Skeletal muscle cell (primary cell): ENCODE measurements around the gene MMADHC.

Experiments used
- DNase-seq: peaks from one replicate; pipeline ENCODE4 v3.0.0-alpha.2; 2010; ENCODE audit warnings: low read depth
- H3K4me3 ChIP-seq: 2 replicates; pipeline ENCODE4 v1.5.1; 2011; ENCODE audit warnings: low read depth, mild to moderate bottlenecking, control low read depth, low read length, moderate library complexity

MMADHC gene

GRCh38 chr2:149561309-149561926 lies 26.2 kb downstream of the MMADHC start:
- no peak for DNase-seq
- no peak overlapping the region for H3K4me3 ChIP-seq

- no peak for DNase-seq
- H3K4me3 ChIP-seq: no peak overlapping the region
Observed at GRCh38 chr2:149559341-149560068, 28.1 kb downstream of the MMADHC start.

DNA sequence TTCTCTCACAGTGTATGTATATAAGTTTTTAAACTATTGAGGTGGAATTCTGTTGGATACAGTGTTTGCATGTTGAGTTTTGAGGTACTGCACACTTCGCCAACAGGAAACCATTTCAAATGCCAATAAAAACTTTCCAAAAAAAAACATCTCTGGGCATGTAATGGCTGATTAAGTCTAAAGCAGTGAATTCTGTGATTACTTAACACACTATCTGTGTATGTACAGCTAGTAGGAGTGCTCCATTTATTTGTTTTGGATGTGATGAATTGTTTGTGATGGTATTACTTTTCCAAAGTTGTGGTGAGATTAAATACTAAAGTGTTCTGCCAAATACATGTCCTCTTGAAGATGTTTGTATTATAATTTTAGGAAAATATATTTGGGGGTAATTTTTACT lies 31.1 kb downstream of the MMADHC start:
- DNase-seq: no peak
- H3K4me3 ChIP-seq: no peak overlapping the region

DNA sequence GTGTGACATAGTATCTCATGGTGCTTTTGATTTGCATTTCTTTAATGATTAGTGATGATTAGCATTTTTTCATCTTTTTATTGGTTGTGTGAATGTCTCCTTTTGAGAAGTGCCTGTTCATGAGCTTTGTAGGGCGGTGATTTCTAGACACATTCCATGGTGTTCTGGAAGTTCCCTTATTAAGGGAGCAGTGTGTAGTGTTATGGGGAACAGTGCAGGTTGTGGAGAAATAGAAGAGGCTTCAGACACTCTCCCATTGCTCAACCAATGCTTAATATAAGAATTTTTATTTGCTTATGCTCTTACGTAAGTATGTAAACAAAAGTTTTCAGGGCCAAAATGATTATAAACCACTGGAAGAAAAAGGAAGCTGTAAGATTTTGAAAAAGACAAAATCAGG lies 34.7 kb downstream of the MMADHC start:
- no peak overlapping the region for H3K4me3 ChIP-seq
- no peak for DNase-seq

GRCh38 chr2:149552226-149552625 lies 35.3 kb downstream of the MMADHC start:
- no peak for DNase-seq
- no peak overlapping the region for H3K4me3 ChIP-seq

DNA sequence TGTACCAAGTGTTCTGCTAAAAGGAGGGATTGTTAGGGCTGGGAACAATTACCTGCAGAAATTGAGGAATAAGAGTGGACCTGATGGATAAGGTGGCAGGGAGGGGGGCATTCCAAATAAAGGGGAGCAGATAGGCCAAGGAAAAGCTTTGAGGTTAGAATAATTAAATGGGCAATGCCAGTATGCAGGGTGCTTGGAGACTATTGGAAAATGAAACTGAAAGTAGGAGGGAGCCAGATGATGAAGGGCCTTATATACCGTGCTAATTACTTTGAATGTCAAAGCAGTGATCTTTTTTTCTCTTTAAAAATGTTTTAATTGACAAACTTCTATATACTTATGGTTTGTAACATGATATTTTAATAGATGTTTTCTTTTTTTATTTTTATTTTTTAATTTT lies 42.9 kb downstream of the MMADHC start:
- DNase-seq: no peak
- H3K4me3 ChIP-seq: no peak overlapping the region

DNA sequence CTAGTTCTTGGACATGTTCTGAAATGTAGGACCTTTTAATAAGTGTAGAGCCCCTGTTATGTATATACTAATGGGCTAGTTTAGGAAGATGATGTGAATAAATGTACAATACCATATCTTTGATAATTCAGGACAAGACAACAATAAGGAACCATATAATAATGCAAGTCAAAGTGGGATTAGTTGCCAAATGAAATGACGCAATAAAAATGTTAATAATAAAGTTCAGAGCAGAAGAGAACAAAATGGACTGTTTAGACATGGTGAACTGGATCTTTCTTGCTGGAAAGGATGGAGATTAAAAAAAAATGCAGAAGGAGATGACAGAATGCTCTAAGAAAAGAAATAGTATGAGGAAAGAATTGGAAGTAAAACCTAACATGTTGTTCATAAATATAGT lies 43.7 kb downstream of the MMADHC start:
- no peak overlapping the region for H3K4me3 ChIP-seq
- no peak for DNase-seq

DNA sequence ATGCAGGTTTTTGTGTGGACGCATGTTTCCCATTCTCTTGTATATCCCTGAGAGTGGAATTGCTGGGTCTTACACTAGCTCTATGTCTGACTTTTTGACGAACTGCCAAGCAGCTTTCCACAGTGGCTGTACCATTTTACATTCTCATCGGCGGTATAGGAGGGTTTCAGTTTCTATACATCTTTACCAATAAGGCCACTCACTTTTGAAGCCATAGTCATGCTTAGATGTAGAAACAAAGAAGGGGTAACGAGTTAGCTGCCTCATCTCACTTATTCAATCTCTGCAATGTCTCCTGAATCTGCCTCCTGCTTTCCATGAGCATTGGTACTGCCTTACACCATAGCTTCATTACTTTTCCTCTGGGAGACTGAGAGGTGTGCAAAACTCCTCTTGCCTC lies 47.4 kb downstream of the MMADHC start:
- H3K4me3 ChIP-seq: no peak overlapping the region
- DNase-seq: no peak

- no peak for DNase-seq
- H3K4me3 ChIP-seq: no peak overlapping the region
Observed at GRCh38 chr2:149538138-149538833, 49.3 kb downstream of the MMADHC start.

DNA sequence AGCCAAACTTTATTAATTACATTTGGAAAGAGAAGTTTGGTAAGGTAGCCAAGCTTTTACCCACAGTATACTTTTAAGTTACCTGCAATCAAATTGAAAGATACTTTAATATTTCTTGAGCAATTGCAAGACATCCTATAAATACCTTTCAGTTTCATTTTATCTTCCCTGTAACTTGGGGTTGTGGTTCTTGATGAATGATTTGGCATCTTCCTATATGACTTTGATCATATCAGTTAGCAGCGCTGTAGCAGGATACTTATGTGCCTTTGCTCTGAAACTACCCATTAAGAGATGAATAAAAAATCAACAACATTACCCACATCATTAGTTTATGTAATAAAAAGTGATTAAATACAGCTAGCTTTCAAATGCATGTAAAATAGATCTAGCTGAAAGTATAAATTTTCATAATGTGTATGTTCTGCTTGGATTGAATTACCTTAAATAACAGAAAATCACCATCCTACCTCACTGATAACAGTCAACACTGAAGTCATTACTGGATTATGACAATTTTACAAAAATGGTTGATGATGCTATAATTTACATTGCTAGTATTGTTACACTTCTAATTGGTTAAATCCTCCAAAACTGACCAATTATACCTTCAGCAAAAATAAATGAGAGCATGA lies 50.4 kb downstream of the MMADHC start:
- no peak for DNase-seq
- no peak overlapping the region for H3K4me3 ChIP-seq

GRCh38 chr2:149536649-149537048 lies 50.9 kb downstream of the MMADHC start:
- H3K4me3 ChIP-seq: no peak overlapping the region
- DNase-seq: no peak

DNA sequence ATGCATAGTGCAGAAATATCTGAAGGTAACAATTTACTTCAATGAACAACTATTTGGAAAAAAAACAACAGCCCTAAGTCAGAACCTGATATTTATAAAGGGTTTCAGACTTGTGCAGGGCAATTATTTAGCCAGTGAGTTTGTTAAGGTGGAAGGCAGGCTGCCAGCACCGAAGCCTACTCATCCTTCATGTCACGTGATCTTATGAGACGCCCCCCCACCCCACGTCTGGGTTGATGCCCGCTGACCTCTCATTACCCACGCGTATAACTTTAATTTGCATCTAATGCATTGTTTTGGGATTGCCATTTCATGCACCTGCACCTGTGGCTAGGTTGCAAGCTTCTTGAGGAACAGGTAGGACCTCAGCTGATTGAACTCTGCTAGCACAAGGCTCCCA lies 52.9 kb downstream of the MMADHC start:
- DNase-seq: no peak
- no peak overlapping the region for H3K4me3 ChIP-seq

DNA sequence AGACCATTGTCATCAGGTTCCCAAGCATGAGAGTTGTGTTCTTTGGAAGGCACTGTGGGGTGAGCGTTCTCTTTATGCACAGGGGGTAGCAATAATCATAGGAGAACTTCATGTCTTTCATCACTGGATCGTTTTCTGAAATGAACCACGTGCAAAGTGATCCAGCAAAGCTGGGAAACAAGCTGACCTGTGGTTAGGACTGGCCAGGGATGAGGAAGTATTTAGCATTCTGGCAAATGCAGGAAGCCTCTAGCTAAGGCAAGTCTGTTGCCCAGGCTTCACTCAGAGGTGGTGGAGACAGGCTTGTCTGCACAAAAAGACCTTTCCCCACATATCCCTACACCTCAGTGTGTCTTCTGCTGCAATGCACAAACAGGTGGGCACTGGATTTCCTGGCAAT lies 58.6 kb downstream of the MMADHC start:
- DNase-seq: no peak
- no peak overlapping the region for H3K4me3 ChIP-seq

DNA sequence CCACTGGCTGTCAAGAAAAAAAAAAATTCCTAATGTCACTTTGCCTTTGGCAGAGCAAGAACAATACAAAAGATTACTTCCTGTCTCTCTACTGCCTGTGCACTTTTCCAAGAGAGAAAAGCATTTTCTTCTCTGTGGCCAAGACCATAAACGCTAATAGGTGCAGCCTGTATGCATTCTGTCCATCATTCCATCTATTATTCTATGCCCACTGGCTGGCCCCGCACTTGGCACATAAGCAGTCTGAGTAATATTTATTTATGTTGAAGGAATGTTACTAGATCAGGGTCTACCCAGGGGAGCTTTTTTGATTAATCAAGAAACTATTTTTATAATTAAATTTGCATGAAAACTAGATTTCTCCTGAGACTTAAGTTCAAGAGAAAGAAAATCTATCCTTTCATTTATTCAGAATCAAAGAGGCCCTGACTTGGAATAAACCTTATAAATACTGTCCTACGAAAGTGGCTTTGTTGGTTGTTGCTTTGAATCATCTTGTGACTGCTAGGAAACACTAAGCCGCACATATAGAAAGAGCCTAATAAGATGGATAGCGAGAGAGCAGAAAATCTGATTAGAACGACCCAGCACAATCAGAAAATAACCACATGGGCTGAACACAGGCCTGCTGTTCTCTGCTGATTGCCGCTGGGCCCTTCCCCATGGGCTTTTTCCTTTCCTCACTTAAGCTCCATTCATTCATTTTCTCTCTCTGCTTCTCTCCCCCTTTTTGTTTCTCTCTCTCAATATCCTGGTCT lies 59.4 kb downstream of the MMADHC start:
- no peak overlapping the region for H3K4me3 ChIP-seq
- no peak for DNase-seq

GRCh38 chr2:149526689-149527088 lies 60.9 kb downstream of the MMADHC start:
- no peak overlapping the region for H3K4me3 ChIP-seq
- no peak for DNase-seq

- H3K4me3 ChIP-seq: no peak overlapping the region
- DNase-seq: no peak
Observed at GRCh38 chr2:149525323-149525722, 62.3 kb downstream of the MMADHC start.
